PC-3 (cell line): ENCODE measurements around the gene NAT9. TPM values are rescaled to one million over a fixed set of nuclear protein-coding genes. Genes with fewer than 3 reads are reported as not detected.

Experiments used
- ATAC-seq: fragments of 200-7000 bp; cut with Tn5 transposase; 2 replicates; pipeline ENCODE4 v1.9.1; 2020; ENCODE audit warnings: mild to moderate bottlenecking, moderate library complexity
- BruUV-seq: library from RNA; stranded (reverse); fragments of 400-500 nt; replicated peaks from 2 replicates; lab custom pipeline; 2021; lab: Mats Ljungman, UMichigan
- CTCF ChIA-PET: fragments of 300-600 bp; sonication (Branson Sonifier 250); formaldehyde crosslinking; loops from one replicate; lab custom pipeline; 2022; ENCODE audit warnings: antibody characterized with exemption; lab: Charles Lee
- POLR2A ChIA-PET: fragments of 300-600 bp; sonication (Branson Sonifier 250); formaldehyde crosslinking; loops from one replicate; lab custom pipeline; 2022; ENCODE audit warnings: antibody characterized with exemption; ENCODE audit not compliant: unreplicated experiment; lab: Charles Lee
- DNase-seq: peaks from one replicate; pipeline ENCODE4 v3.0.0-alpha.2; 2015
- H2AFZ ChIP-seq: fragments of 300-600 bp; sonication (generic); 2 replicates; pipeline ENCODE4 v1.6.0; 2016; ENCODE audit warnings: antibody characterized with exemption, low read length
- H3F3A ChIP-seq: fragments of 300-600 bp; sonication (generic); one replicate; pipeline ENCODE4 v1.6.0; 2017; ENCODE audit warnings: antibody characterized with exemption, low read length, control low read depth, mild to moderate bottlenecking; ENCODE audit not compliant: unreplicated experiment
- H3K27ac ChIP-seq: fragments of 300-600 bp; sonication (generic); 2 replicates; pipeline ENCODE4 v1.5.1; 2016; ENCODE audit warnings: mild to moderate bottlenecking, low read length
- H3K27me3 ChIP-seq: fragments of 300-600 bp; sonication (generic); 2 replicates; pipeline ENCODE4 v1.6.1; 2016; ENCODE audit warnings: low read length, mixed read lengths
- H3K36me3 ChIP-seq: fragments of 300-600 bp; sonication (generic); 2 replicates; pipeline ENCODE4 v1.6.1; 2016; ENCODE audit warnings: low read depth, mixed run types, low read length, mixed read lengths
- H3K4me1 ChIP-seq: fragments of 300-600 bp; sonication (generic); 2 replicates; pipeline ENCODE4 v1.5.1; 2016; ENCODE audit warnings: low read length; ENCODE audit not compliant: insufficient read depth
- H3K4me2 ChIP-seq: fragments of 300-600 bp; sonication (generic); 2 replicates; pipeline ENCODE4 v1.6.0; 2016; ENCODE audit warnings: low read length
- H3K4me3 ChIP-seq: fragments of 300-600 bp; sonication (generic); 2 replicates; pipeline ENCODE4 v1.5.1; 2016; ENCODE audit warnings: mild to moderate bottlenecking, low read length, mixed read lengths
- H3K79me2 ChIP-seq: fragments of 300-600 bp; sonication (generic); 2 replicates; pipeline ENCODE4 v1.6.1; 2017; ENCODE audit warnings: low read length, mixed read lengths
- H3K9ac ChIP-seq: fragments of 300-600 bp; sonication (generic); 2 replicates; pipeline ENCODE4 v1.6.0; 2016; ENCODE audit warnings: mild to moderate bottlenecking, low read length
- H3K9me2 ChIP-seq: fragments of 300-600 bp; sonication (generic); replicated peaks from 2 replicates; pipeline ENCODE4 v1.6.1; 2016; ENCODE audit warnings: mixed run types, low read length, mixed read lengths
- H3K9me3 ChIP-seq: fragments of 300-600 bp; sonication (generic); 2 replicates; pipeline ENCODE4 v1.6.1; 2016; ENCODE audit warnings: low read length, mixed read lengths
- H4K20me1 ChIP-seq: fragments of 300-600 bp; sonication (generic); 2 replicates; pipeline ENCODE4 v1.6.1; 2016; ENCODE audit warnings: low read length, mixed read lengths
- EZH2 ChIP-seq: fragments of 300-600 bp; sonication (generic); IDR thresholded peaks from one replicate; pipeline ENCODE4 v1.6.1; 2017; ENCODE audit warnings: antibody characterized with exemption, mild to moderate bottlenecking, low read length; ENCODE audit not compliant: unreplicated experiment
- EZH2phosphoT487 ChIP-seq: fragments of 300-600 bp; sonication (generic); IDR thresholded peaks from 2 replicates; pipeline ENCODE4 v1.6.1; 2018; ENCODE audit warnings: mild to moderate bottlenecking, antibody characterized with exemption, low read length, borderline replicate concordance
- intact Hi-C: fragments of 100-400 bp; cut with micrococcal nuclease; formaldehyde crosslinking; loops from 2 replicates; pipeline ENCODE4 v1.9.0; 2023
- total RNA-seq: library from RNA; depleted of rRNA; stranded (reverse); fragments of >200 nt; gene quantifications from 2 replicates; pipeline ENCODE4 v1.2.3, GENCODE V29; 2014
- TF ChIP-seq, protein P1 (sequence below): fragments of 300-600 bp; sonication (generic); conservative IDR thresholded peaks from 2 replicates; pipeline ENCODE4 v1.5.1; 2017; ENCODE audit warnings: antibody characterized with exemption, low read depth, mild to moderate bottlenecking, low read length

Gene NAT9
- total RNA-seq, 1 experiment from 2014 or later, result 55.4 TPM

DNA sequence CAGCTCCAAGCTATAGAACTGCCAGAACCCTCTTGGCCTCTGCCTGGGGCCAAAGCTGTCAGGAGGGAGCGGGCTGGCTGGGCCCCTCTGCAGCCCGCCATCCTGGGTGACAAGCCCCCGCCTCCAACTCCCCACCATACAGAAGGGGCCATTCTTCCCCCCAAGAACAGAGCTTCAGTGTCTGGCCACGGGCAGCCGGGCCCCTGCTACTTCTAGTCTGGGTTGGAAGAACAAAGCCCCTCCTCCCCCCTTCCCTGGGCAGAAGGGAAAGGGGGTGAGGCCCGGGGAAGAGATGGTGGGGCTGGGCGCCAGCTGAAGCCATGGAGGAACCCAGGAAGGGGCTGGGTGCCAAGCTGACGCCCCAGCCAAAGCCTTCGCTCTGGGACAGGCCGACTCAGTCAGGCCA, 9.0 kb downstream of the NAT9 start:
- Histone ChIP-seq H3K4me2 (no peak overlapping the region), H3K9me3 (no peaks in the 10 kb centered on the region), H3K4me3 (no peak overlapping the region), H3K9ac (no peak overlapping the region), H3K79me2 (no peaks in the 10 kb centered on the region), H3F3A (no peaks in the 10 kb centered on the region), H3K9me2 (no peaks in the 10 kb centered on the region), H3K27me3 (no peaks in the 10 kb centered on the region), H2AFZ (no peak overlapping the region), H3K27ac (no peak overlapping the region), H3K36me3 (peaks cover 15% of the 10 kb centered on the region), H4K20me1 (no peaks in the 10 kb centered on the region), H3K4me1 (no peaks in the 10 kb centered on the region)
- ATAC-seq (no peak), DNase-seq (no peak)
- no TSS peak for BruUV-seq
- TF ChIP-seq EZH2phosphoT487, result no peak
- TF ChIP-seq, protein P1, sequence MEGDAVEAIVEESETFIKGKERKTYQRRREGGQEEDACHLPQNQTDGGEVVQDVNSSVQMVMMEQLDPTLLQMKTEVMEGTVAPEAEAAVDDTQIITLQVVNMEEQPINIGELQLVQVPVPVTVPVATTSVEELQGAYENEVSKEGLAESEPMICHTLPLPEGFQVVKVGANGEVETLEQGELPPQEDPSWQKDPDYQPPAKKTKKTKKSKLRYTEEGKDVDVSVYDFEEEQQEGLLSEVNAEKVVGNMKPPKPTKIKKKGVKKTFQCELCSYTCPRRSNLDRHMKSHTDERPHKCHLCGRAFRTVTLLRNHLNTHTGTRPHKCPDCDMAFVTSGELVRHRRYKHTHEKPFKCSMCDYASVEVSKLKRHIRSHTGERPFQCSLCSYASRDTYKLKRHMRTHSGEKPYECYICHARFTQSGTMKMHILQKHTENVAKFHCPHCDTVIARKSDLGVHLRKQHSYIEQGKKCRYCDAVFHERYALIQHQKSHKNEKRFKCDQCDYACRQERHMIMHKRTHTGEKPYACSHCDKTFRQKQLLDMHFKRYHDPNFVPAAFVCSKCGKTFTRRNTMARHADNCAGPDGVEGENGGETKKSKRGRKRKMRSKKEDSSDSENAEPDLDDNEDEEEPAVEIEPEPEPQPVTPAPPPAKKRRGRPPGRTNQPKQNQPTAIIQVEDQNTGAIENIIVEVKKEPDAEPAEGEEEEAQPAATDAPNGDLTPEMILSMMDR, result no peak
- TF ChIP-seq EZH2, result no peak
- intact Hi-C loops, result no loop called here
- POLR2A ChIA-PET, result no interaction called here
- CTCF ChIA-PET, result no interaction called here

DNA sequence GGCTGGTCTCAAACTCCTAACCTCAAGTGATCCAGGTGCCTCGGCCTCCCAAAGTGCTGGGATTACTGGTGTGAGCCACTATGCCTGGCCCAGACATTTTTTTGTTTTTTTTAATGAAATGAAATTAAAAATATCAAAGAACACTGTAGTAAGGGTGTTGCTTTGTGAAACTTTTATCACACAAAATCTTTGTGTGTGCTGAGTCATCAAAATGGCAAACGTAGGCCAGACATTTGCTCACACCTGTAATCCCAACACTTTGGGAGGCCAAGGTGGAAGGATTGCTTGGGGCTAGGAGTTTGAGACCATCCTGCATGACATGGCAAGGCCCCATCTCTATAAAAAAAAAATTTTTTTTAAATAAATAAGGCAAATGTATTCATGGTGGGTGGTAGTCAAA, 9.7 kb downstream of the NAT9 start:
- H3K4me2 ChIP-seq, result no peak overlapping the region
- ChIA-PET CTCF (interaction anchor here (0.6 kb wide), 1 partner anchor 110 kb away, joined by 4 read pairs; no protein-coding TSS in a partner anchor), POLR2A (no interaction called here)
- no peak overlapping the region for H3K27ac ChIP-seq
- H3K4me3 ChIP-seq, result no peak overlapping the region
- BruUV-seq, result no TSS peak
- no peaks in the 10 kb centered on the region for H3K4me1 ChIP-seq
- H3K36me3 ChIP-seq, result peaks cover 8% of the 10 kb centered on the region
- H3K9me2 ChIP-seq, result no peaks in the 10 kb centered on the region
- no peak for DNase-seq
- no peaks in the 10 kb centered on the region for H3K27me3 ChIP-seq
- H3F3A ChIP-seq, result no peaks in the 10 kb centered on the region
- no peak for ATAC-seq
- intact Hi-C loops, result no loop called here
- H2AFZ ChIP-seq, result no peak overlapping the region
- H3K9me3 ChIP-seq, result no peaks in the 10 kb centered on the region
- H4K20me1 ChIP-seq, result no peaks in the 10 kb centered on the region
- no peak overlapping the region for H3K9ac ChIP-seq
- H3K79me2 ChIP-seq, result no peaks in the 10 kb centered on the region
- TF ChIP-seq EZH2phosphoT487 (no peak), EZH2 (no peak)

DNA sequence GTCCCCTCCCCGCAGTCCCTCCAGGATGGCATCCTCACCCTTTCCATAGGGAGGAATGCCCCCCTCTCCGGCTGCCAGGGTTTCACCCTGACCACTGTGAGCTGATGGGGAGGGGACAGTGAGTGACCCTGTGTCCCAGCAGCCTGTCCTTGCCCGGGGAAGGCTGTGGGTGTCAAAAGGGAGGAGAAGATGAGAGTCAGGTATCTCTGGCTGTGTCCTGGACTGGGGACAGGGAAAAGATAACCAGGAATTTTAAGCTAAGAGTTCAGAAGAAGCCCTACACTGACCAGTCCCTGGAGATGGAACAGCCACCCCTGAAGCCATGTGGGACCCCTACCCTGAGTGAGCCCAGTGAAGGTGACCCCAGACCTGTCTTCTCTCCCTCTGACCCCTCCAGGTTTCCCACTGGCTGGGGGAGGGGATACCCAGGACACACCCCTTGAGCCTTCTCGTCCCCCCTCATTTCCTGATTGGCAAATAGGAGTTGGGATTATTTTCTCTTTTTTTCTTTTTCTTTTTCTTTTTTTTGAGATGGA, 11.3 kb downstream of the NAT9 start:
- H3K4me3 ChIP-seq, result no peak overlapping the region
- H3K4me1 ChIP-seq, result peaks cover 9% of the 10 kb centered on the region
- TF ChIP-seq EZH2, result no peak
- TF ChIP-seq, protein P1, result no peak
- no peak for TF ChIP-seq EZH2phosphoT487
- no peaks in the 10 kb centered on the region for H3K9me2 ChIP-seq
- peaks cover 6% of the 10 kb centered on the region for H3K79me2 ChIP-seq
- no peaks in the 10 kb centered on the region for H4K20me1 ChIP-seq
- intact Hi-C loops, result no loop called here
- no peak overlapping the region for H2AFZ ChIP-seq
- DNase-seq (no peak), ATAC-seq (no peak)
- ChIA-PET POLR2A (no interaction called here), CTCF (no interaction called here)
- no peaks in the 10 kb centered on the region for H3K9me3 ChIP-seq
- H3K9ac ChIP-seq, result no peak overlapping the region
- no peaks in the 10 kb centered on the region; the same call in 1 of the 2 replicates for H3K36me3 ChIP-seq
- no peaks in the 10 kb centered on the region for H3F3A ChIP-seq
- BruUV-seq, result no TSS peak
- no peak overlapping the region for H3K27ac ChIP-seq
- no peaks in the 10 kb centered on the region for H3K27me3 ChIP-seq
- no peak overlapping the region for H3K4me2 ChIP-seq
